ENCODE results near the gene AS3MT. TPM values are rescaled to one million over a fixed set of nuclear protein-coding genes. Genes with fewer than 3 reads are reported as not detected.

The AS3MT gene
- total and polyA plus RNA-seq, 2 of the 8 experiments (the other 6 are each of a cell fraction or from before 2014, with no cell fraction given) = 5.8 to 10.3 TPM

DNA sequence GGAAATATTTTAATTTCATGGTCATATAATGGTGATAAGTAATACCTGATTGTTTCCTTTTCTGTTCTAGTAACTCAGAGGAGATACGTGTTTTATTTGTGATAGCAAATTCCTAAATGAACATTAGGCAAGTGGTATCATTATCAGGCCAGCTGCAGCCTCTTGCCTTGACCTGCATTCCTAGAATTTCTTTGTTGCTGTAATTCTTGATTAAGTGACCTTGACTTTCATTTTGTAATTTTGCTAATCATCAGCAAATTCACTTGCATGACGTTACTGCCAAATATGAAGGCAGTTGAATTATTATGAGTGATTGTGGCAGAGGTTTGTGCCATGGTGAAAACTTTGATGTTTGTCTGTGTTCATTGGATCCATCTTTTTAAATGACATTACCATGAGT, 5.6 kb upstream of the AS3MT start:
- no peak overlapping the region for H4K91ac ChIP-seq (replicated peaks; ENCODE audit: insufficient read length, low read length)
- no peak overlapping the region for H2BK12ac ChIP-seq (ENCODE audit: low read depth, low read length)
- CTCF ChIA-PET (ENCODE audit: partially characterized antibody) = interaction anchor here (0.6 to 1.0 kb wide), 3 partner anchors 8 to 334 kb away, joined by 3 read pairs; no protein-coding TSS in a partner anchor
- H3K23me2 ChIP-seq (ENCODE audit: low read depth, low read length) = no peaks in the 10 kb centered on the region
- H2BK20ac ChIP-seq (ENCODE audit: low read length) = no peak overlapping the region
- no peak overlapping the region for H3K27ac ChIP-seq (ENCODE audit: low read depth, low read length)
- no peak overlapping the region for H3K4me3 ChIP-seq (ENCODE audit: extremely low read depth in 1 of 4, insufficient read depth in 2 of 4, low read depth in 3 of 4, low read length in 4 of 4)
- peaks cover 0 to 1% of the 10 kb centered on the region in 2 experiments for H4K20me1 ChIP-seq (replicated peaks in 1 of 2; ENCODE audit: control insufficient read depth in 1 of 2, insufficient read depth in 2 of 2, low read length in 2 of 2)
- H2BK15ac ChIP-seq (ENCODE audit: low read length) = no peak overlapping the region
- POLR2A ChIA-PET (ENCODE audit: partially characterized antibody) = no interaction called here
- H3K9ac ChIP-seq (replicated peaks in 1 of 4; ENCODE audit: extremely low read depth in 1 of 4, low read depth in 3 of 4, low read length in 3 of 4) = no peak overlapping the region
- H4K8ac ChIP-seq (ENCODE audit: extremely low read depth, insufficient read depth, low read length) = no peak overlapping the region
- H3K36me3 ChIP-seq (ENCODE audit: control insufficient read depth in 2 of 4, insufficient read depth in 4 of 4, low read length in 3 of 4) = no peaks in the 10 kb centered on the region; a peak in 1 of 8 replicates
- DNase-seq (ENCODE audit: low read depth in 1 of 2, low spot score in 2 of 2) = no peak
- no peak overlapping the region for H3K14ac ChIP-seq (ENCODE audit: insufficient read length)
- no peak overlapping the region for H2BK5ac ChIP-seq (ENCODE audit: low read depth, low read length)
- FAIRE-seq = no peak
- H3K79me1 ChIP-seq (ENCODE audit: low read depth, low read length) = no peaks in the 10 kb centered on the region
- no peak overlapping the region for H3K56ac ChIP-seq (replicated peaks; ENCODE audit: insufficient read length, low read depth, low read length)
- H3K4me2 ChIP-seq (ENCODE audit: insufficient read depth in 1 of 2, low read depth in 2 of 2, low read length in 2 of 2) = no peak overlapping the region
- no peaks in the 10 kb centered on the region for H3K9me3 ChIP-seq (ENCODE audit: insufficient read depth in 2 of 2, low read depth in 1 of 2, low read length in 1 of 2)
- H3K4ac ChIP-seq (replicated peaks; ENCODE audit: insufficient read length, low read depth, low read length) = no peak overlapping the region
- WGBS, 2 experiments (ENCODE audit: extremely low coverage in 1 of 2, insufficient coverage in 1 of 2, insufficient read length in 1 of 2, insufficient replicate concordance in 2 of 2, low coverage in 1 of 2, low lambda C conversion rate in 2 of 2, missing lambda C conversion rate in 1 of 2) = 88% methylated on average over 2 of the region's 2 CpGs; no CpG with 5 or more reads in 1 of the 2 experiments
- H3K18ac ChIP-seq (ENCODE audit: extremely low read depth, low read length) = no peak overlapping the region
- no peak overlapping the region for H2BK120ac ChIP-seq (replicated peaks; ENCODE audit: low read depth, low read length)
- H4K5ac ChIP-seq (ENCODE audit: insufficient read length, low read depth, low read length) = no peak overlapping the region
- no peaks in the 10 kb centered on the region for H3K4me1 ChIP-seq (replicated peaks in 1 of 4; ENCODE audit: control insufficient read depth in 3 of 4, insufficient read depth in 4 of 4, low read length in 3 of 4)
- no peaks in the 10 kb centered on the region for H3K27me3 ChIP-seq (replicated peaks in 1 of 4; ENCODE audit: control insufficient read depth in 3 of 4, extremely low read depth in 1 of 4, insufficient read depth in 3 of 4, low read length in 3 of 4)
- no peaks in the 10 kb centered on the region for H3K79me2 ChIP-seq (ENCODE audit: control insufficient read depth in 1 of 2, insufficient read depth in 2 of 2, low read length in 2 of 2)
- H2AK5ac ChIP-seq (ENCODE audit: low read depth, low read length) = no peak overlapping the region
- H3K23ac ChIP-seq (ENCODE audit: insufficient read length) = no peak overlapping the region
- H2AFZ ChIP-seq (ENCODE audit: low read length) = no peak overlapping the region
- TF ChIP-seq RNF2 (IDR thresholded peaks at IDR 0.05; ENCODE audit: borderline replicate concordance, low read depth, low read length, missing control alignments, poor library complexity, severe bottlenecking) (no peak), CBX5 (IDR thresholded peaks at IDR 0.05; ENCODE audit: low read depth, low read length) (no peak), CBX8 (IDR thresholded peaks at IDR 0.05; ENCODE audit: borderline replicate concordance, low read depth, low read length) (no peak), YY1 (IDR thresholded peaks at IDR 0.05; ENCODE audit: low read depth, low read length) (no peak), FOSL1 (IDR thresholded peaks at IDR 0.05; ENCODE audit: insufficient read depth, low read depth, low read length) (no peak), ZNF274 (IDR thresholded peaks at IDR 0.05; ENCODE audit: borderline replicate concordance, extremely low read depth, low read length) (no peak), BACH1 (IDR thresholded peaks at IDR 0.05; ENCODE audit: low read length) (no peak), RBBP5 (IDR thresholded peaks at IDR 0.05; ENCODE audit: borderline replicate concordance, low read depth, low read length) (no peak), TAF7 (optimal IDR thresholded peaks at IDR 0.05; ENCODE audit: borderline replicate concordance, low read depth, low read length) (no peak), HDAC2 (IDR thresholded peaks at IDR 0.05; ENCODE audit: borderline replicate concordance in 1 of 2, low read depth in 2 of 2, low read length in 2 of 2) (no peak)
- TF ChIP-seq, protein P1, sequence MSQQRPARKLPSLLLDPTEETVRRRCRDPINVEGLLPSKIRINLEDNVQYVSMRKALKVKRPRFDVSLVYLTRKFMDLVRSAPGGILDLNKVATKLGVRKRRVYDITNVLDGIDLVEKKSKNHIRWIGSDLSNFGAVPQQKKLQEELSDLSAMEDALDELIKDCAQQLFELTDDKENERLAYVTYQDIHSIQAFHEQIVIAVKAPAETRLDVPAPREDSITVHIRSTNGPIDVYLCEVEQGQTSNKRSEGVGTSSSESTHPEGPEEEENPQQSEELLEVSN (IDR thresholded peaks at IDR 0.05) = no peak
- TF ChIP-seq, protein P2, sequence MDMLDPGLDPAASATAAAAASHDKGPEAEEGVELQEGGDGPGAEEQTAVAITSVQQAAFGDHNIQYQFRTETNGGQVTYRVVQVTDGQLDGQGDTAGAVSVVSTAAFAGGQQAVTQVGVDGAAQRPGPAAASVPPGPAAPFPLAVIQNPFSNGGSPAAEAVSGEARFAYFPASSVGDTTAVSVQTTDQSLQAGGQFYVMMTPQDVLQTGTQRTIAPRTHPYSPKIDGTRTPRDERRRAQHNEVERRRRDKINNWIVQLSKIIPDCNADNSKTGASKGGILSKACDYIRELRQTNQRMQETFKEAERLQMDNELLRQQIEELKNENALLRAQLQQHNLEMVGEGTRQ (IDR thresholded peaks at IDR 0.05; ENCODE audit: low read length) = no peak

Data from H1 (cell line).